ENCODE measurements around the gene ZIC4. TPM values are rescaled to one million over a fixed set of nuclear protein-coding genes. Genes with fewer than 3 reads are reported as not detected.

Gene ZIC4
- total and polyA plus RNA-seq, 2 of the 4 experiments (the other 2 are of a cell fraction) = not detected

DNA sequence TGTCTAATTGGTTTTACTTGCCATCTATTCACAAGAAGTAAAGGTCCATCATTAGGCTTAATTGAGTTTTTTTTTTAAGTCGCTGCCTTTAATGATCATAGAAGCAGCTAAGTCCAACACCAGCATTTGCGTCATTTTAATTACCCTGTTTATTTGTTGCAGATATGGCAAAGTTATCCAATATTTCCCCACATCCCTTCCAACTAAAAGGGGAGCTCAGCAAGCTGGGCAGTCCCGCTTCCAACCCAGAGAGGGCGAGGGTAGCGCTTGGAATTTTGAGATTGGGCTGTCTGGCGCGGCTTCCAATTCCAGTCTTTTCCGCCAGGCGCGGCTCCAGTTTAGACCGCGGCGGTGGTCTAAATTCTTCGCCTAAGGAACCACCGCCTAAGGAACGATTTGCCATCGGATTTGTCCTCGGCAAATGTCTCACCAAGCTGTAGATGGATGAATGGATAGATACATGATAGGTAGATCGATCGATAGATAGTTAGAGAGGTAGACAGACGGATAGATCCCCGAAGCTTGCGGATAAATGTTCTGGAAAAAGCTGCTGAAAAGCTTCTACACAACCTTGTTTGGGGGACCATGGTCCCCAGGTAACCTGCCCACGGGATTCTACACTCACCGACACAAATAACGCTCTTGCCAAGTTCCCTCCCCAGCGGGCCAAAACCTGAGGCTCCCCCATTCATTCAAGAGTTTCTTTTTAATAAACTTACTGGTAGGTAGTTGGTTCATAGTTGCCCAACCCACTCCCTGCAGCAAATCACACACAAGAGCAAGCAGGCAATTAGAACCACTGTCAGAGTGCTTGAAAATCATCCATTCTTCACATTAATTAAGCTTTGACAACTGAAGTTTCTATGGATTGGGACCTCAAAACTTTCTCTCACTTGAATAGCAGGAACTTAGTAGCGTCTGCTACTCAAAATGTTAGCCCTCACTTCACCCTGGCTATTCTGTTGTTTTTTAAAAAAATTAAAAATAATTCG lies 49.1 kb downstream of the ZIC4 start:
- no peak for DNase-seq
- no peak overlapping the region for H3K4me2 ChIP-seq (ENCODE audit: low read depth, low read length)
- CTCF ChIA-PET = interaction anchor here (0.6 kb wide), 1 partner anchor 120 kb away, joined by 8 read pairs; no protein-coding TSS in a partner anchor
- H2BK120ac ChIP-seq (ENCODE audit: low read depth, low read length) = no peak overlapping the region
- POLR2A ChIA-PET (ENCODE audit: unreplicated experiment) = no interaction called here
- H3K23ac ChIP-seq (ENCODE audit: low read depth, low read length) = no peak overlapping the region
- H3K27ac ChIP-seq (ENCODE audit: insufficient read depth, low read length) = no peak overlapping the region
- dilution Hi-C loops (cut with HindIII; ENCODE audit: low sequenced_read_pairs, unreplicated experiment) (no loop called here), in situ Hi-C loops (cut with MboI; ENCODE audit: low sequenced_read_pairs) (no loop called here), intact Hi-C loops (cut with micrococcal nuclease) (no loop called here)
- no peak overlapping the region for H3K56ac ChIP-seq (ENCODE audit: extremely low read depth, insufficient read depth, low read length)
- H3K4me3 ChIP-seq (ENCODE audit: insufficient read depth, low read depth, low read length) = no peak overlapping the region
- H3K36me3 ChIP-seq (ENCODE audit: control insufficient read depth, insufficient read depth, low read length) = no peaks in the 10 kb centered on the region
- no peak overlapping the region for H2BK20ac ChIP-seq (ENCODE audit: low read depth, low read length)
- BruUV-seq (replicated peaks) = no TSS peak
- ATAC-seq (ENCODE audit: low read depth) = no peak
- no peaks in the 10 kb centered on the region for H3K9me1 ChIP-seq (ENCODE audit: insufficient read depth, low read length)
- 5% methylated on average over 8 of the region's 29 CpGs; no CpG with 5 or more reads in 1 of the 2 experiments for WGBS, 2 experiments (ENCODE audit: extremely low coverage in 2 of 2, insufficient read length in 1 of 2)
- no peak overlapping the region for H3K18ac ChIP-seq (ENCODE audit: low read depth, low read length)
- peaks cover 17% of the 10 kb centered on the region for H3K9me3 ChIP-seq (ENCODE audit: control insufficient read depth, insufficient read depth, low read length)
- no peaks in the 10 kb centered on the region for H3K4me1 ChIP-seq (ENCODE audit: control insufficient read depth, insufficient read depth, low read length)
- H3K4ac ChIP-seq (ENCODE audit: low read depth, low read length) = no peak overlapping the region
- no peak overlapping the region for H2AK9ac ChIP-seq (replicated peaks; ENCODE audit: low read depth, low read length, poor library complexity)
- peaks cover 74% of the 10 kb centered on the region for H3K27me3 ChIP-seq (ENCODE audit: control insufficient read depth, insufficient read depth, low read length)
- H2AK5ac ChIP-seq (ENCODE audit: low read depth, low read length) = no peak overlapping the region
- H3K79me1 ChIP-seq (ENCODE audit: low read depth in 1 of 2, low read length in 2 of 2) = no peaks in the 10 kb centered on the region
- no peak overlapping the region for H3K14ac ChIP-seq (replicated peaks; ENCODE audit: low read depth, low read length)
- no peak overlapping the region for H2BK15ac ChIP-seq (ENCODE audit: low read depth, low read length)
- H4K5ac ChIP-seq (ENCODE audit: low read depth, low read length) = no peak overlapping the region
- no peak overlapping the region for H2AFZ ChIP-seq (replicated peaks; ENCODE audit: low read length, poor library complexity)
- no peaks in the 10 kb centered on the region for H4K20me1 ChIP-seq (ENCODE audit: insufficient read depth, low read length)
- H2BK5ac ChIP-seq (ENCODE audit: low read depth, low read length, poor library complexity, severe bottlenecking) = no peak overlapping the region
- H4K8ac ChIP-seq (ENCODE audit: low read depth in 2 of 2, low read length in 2 of 2) = no peak overlapping the region
- no peak overlapping the region for H3K9ac ChIP-seq (ENCODE audit: low read depth, low read length)
- H4K91ac ChIP-seq (ENCODE audit: insufficient read depth, low read depth, low read length) = no peak overlapping the region
- TF ChIP-seq, protein P1, sequence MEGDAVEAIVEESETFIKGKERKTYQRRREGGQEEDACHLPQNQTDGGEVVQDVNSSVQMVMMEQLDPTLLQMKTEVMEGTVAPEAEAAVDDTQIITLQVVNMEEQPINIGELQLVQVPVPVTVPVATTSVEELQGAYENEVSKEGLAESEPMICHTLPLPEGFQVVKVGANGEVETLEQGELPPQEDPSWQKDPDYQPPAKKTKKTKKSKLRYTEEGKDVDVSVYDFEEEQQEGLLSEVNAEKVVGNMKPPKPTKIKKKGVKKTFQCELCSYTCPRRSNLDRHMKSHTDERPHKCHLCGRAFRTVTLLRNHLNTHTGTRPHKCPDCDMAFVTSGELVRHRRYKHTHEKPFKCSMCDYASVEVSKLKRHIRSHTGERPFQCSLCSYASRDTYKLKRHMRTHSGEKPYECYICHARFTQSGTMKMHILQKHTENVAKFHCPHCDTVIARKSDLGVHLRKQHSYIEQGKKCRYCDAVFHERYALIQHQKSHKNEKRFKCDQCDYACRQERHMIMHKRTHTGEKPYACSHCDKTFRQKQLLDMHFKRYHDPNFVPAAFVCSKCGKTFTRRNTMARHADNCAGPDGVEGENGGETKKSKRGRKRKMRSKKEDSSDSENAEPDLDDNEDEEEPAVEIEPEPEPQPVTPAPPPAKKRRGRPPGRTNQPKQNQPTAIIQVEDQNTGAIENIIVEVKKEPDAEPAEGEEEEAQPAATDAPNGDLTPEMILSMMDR (conservative IDR thresholded peaks at IDR 0.05; ENCODE audit: low read depth, low read length) = no peak; the same call in 1 of the 2 replicates
- TF ChIP-seq POLR2A (IDR thresholded peaks at IDR 0.05; ENCODE audit: low read depth, low read length) = no peak
- TF ChIP-seq CEBPB (IDR thresholded peaks at IDR 0.05; ENCODE audit: low read depth, low read length) = no peak
- no peak for TF ChIP-seq FOS (IDR thresholded peaks at IDR 0.05; ENCODE audit: low read depth, low read length)
- TF ChIP-seq, protein P2, sequence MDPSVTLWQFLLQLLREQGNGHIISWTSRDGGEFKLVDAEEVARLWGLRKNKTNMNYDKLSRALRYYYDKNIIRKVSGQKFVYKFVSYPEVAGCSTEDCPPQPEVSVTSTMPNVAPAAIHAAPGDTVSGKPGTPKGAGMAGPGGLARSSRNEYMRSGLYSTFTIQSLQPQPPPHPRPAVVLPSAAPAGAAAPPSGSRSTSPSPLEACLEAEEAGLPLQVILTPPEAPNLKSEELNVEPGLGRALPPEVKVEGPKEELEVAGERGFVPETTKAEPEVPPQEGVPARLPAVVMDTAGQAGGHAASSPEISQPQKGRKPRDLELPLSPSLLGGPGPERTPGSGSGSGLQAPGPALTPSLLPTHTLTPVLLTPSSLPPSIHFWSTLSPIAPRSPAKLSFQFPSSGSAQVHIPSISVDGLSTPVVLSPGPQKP (IDR thresholded peaks at IDR 0.05; ENCODE audit: borderline replicate concordance, low read depth, low read length) = no peak
- no peak for TF ChIP-seq NFE2L2 (IDR thresholded peaks at IDR 0.05; ENCODE audit: low read depth, low read length)
- no peak for TF ChIP-seq MAZ (IDR thresholded peaks at IDR 0.05; ENCODE audit: borderline replicate concordance, low read depth, low read length)
- no peak for TF ChIP-seq RCOR1 (IDR thresholded peaks at IDR 0.05; ENCODE audit: insufficient replicate concordance, low read length)
- TF ChIP-seq CHD1 (IDR thresholded peaks at IDR 0.05; ENCODE audit: low read depth, low read length) = no peak
- TF ChIP-seq BHLHE40 (IDR thresholded peaks at IDR 0.05; ENCODE audit: low read depth, low read length) = no peak
- no peak for TF ChIP-seq RAD21 (IDR thresholded peaks at IDR 0.05; ENCODE audit: low read length)
- TF ChIP-seq RFX5 (IDR thresholded peaks at IDR 0.05; ENCODE audit: low read depth, low read length) = no peak
- TF ChIP-seq MAFK (IDR thresholded peaks at IDR 0.05; ENCODE audit: low read depth, low read length) = no peak
- no peak for TF ChIP-seq MXI1 (IDR thresholded peaks at IDR 0.05; ENCODE audit: borderline replicate concordance, low read depth, low read length)
- TF ChIP-seq SMC3 (IDR thresholded peaks at IDR 0.05; ENCODE audit: low read depth, low read length) = no peak
